ENCODE data around the gene EPB41L3.

DNA sequence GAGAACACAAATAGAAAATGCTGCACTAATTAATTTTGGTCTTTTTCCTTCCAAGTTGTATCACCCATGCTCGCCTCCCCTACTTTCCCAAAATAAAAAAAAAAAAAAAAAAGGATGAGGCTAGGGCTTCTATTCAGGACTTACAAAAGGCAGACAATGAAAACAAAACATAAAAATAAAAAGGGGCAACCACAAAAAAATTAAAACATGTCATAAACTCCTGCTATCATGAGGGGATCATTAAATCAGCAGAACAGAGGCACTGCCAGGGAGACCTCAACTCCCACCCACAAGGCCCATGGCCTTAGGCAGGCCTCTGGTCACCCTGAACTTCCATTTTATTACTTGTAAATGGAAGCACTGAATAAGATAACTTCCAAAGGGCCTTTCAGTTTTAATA lies 23.3 kb downstream of the EPB41L3 start:
- no peak for TF ChIP-seq POLR2A (IDR thresholded peaks at IDR 0.05)
- TF ChIP-seq, protein P1, sequence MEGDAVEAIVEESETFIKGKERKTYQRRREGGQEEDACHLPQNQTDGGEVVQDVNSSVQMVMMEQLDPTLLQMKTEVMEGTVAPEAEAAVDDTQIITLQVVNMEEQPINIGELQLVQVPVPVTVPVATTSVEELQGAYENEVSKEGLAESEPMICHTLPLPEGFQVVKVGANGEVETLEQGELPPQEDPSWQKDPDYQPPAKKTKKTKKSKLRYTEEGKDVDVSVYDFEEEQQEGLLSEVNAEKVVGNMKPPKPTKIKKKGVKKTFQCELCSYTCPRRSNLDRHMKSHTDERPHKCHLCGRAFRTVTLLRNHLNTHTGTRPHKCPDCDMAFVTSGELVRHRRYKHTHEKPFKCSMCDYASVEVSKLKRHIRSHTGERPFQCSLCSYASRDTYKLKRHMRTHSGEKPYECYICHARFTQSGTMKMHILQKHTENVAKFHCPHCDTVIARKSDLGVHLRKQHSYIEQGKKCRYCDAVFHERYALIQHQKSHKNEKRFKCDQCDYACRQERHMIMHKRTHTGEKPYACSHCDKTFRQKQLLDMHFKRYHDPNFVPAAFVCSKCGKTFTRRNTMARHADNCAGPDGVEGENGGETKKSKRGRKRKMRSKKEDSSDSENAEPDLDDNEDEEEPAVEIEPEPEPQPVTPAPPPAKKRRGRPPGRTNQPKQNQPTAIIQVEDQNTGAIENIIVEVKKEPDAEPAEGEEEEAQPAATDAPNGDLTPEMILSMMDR (IDR thresholded peaks at IDR 0.05): no peak

Measured in esophagus squamous epithelium (tissue), 4 donors.